GM12878 (cell line): Measurements from ENCODE around the gene PRM1. TPM values are rescaled to one million over a fixed set of nuclear protein-coding genes. Genes with fewer than 3 reads are reported as not detected.

Experiments used
- ATAC-seq: fragments of 200-7000 bp; cut with Tn5 transposase; 3 replicates; pipeline ENCODE4 v1.9.1; 2020; ENCODE audit warnings: mild to moderate bottlenecking, moderate library complexity
- BruUV-seq: library from RNA; stranded (reverse); fragments of 400-500 nt; replicated peaks from 2 replicates; lab custom pipeline; 2021; lab: Mats Ljungman, UMichigan
- CTCF ChIA-PET: fragments of 300-600 bp; sonication (Branson Sonifier 250); formaldehyde crosslinking; extraction: SDS; loops from one replicate; lab custom pipeline; 2021; ENCODE audit warnings: inconsistent platforms; lab: Yijun Ruan, JAX
- POLR2A ChIA-PET: fragments of 350-600 bp; formaldehyde crosslinking; extraction: SDS; loops from one replicate; lab custom pipeline; 2021; ENCODE audit warnings: inconsistent platforms; lab: Charles Lee
- RAD21 ChIA-PET: fragments of 300-600 bp; sonication (Branson Sonifier 250); formaldehyde crosslinking; loops from one replicate; lab custom pipeline; 2023; ENCODE audit warnings: antibody characterized with exemption; ENCODE audit not compliant: unreplicated experiment; lab: Charles Lee
- SMC1A ChIA-PET: fragments of 300-600 bp; sonication (Branson Sonifier 250); formaldehyde crosslinking; loops from one replicate; lab custom pipeline; 2023; ENCODE audit not compliant: unreplicated experiment, uncharacterized antibody; lab: Charles Lee
- DNase-seq: peaks from one replicate; pipeline ENCODE4 v3.0.0-alpha.2; 2011; ENCODE audit warnings: low read depth, low spot score
- FAIRE-seq: peaks from 3 replicates; lab custom pipeline; 2011; peaks lifted over from hg19 to GRCh38; lab: Jason Lieb, UNC
- H2AFZ ChIP-seq: 2 replicates; pipeline ENCODE4 v1.6.0; 2011; ENCODE audit warnings: low read depth, low read length, control low read depth; ENCODE audit not compliant: control insufficient read depth
- H3K27ac ChIP-seq: 2 replicates; pipeline ENCODE4 v1.5.1; 2011; ENCODE audit warnings: control low read depth; ENCODE audit not compliant: control insufficient read depth, insufficient read depth
- H3K27me3 ChIP-seq, 2 experiments: replicated peaks in 1 of 2; 2 replicates each; pipeline versions ENCODE4 v1.6.0 to v1.6.1; 2011; ENCODE audit warnings: low read length in 1 of 2; ENCODE audit not compliant: control insufficient read depth in 2 of 2, insufficient read depth in 2 of 2
- H3K36me3 ChIP-seq, 2 experiments: 2 replicates each; pipeline ENCODE4 v1.5.1; 2011; ENCODE audit warnings: low read length in 1 of 2; ENCODE audit not compliant: control insufficient read depth in 2 of 2, insufficient read depth in 2 of 2
- H3K4me1 ChIP-seq: 2 replicates; pipeline ENCODE4 v1.6.1; 2011; ENCODE audit warnings: mild to moderate bottlenecking, low read length, moderate library complexity, mixed read lengths; ENCODE audit not compliant: control insufficient read depth, insufficient read depth
- H3K4me2 ChIP-seq: 2 replicates; pipeline ENCODE4 v1.6.0; 2011; ENCODE audit warnings: control low read depth; ENCODE audit not compliant: control insufficient read depth, insufficient read depth
- H3K4me3 ChIP-seq: fragments of 200-600 bp; sonication (generic); 2 replicates; pipeline ENCODE4 v1.5.1; 2016
- H3K79me2 ChIP-seq: 2 replicates; pipeline ENCODE4 v1.6.0; 2011; ENCODE audit warnings: low read length; ENCODE audit not compliant: control insufficient read depth, insufficient read depth
- H3K9ac ChIP-seq: 2 replicates; pipeline ENCODE4 v1.8.0; 2011; ENCODE audit warnings: low read length, control low read depth, mixed read lengths; ENCODE audit not compliant: control insufficient read depth, insufficient read depth
- H3K9me3 ChIP-seq: replicated peaks from 3 replicates; pipeline ENCODE4 v1.5.1; 2011; ENCODE audit warnings: mild to moderate bottlenecking, low read length; ENCODE audit not compliant: control insufficient read depth, insufficient read depth
- H4K20me1 ChIP-seq: 2 replicates; pipeline ENCODE4 v1.6.0; 2011; ENCODE audit not compliant: control insufficient read depth, insufficient read depth
- CREB1 ChIP-seq: IDR thresholded peaks from 2 replicates; pipeline ENCODE4 v1.6.1; 2012; ENCODE audit warnings: low read depth, mild to moderate bottlenecking, inconsistent platforms
- DPF2 ChIP-seq: fragments of 450-650 bp; IDR thresholded peaks from 2 replicates; pipeline ENCODE4 v1.6.1; 2017; ENCODE audit warnings: mild to moderate bottlenecking
- HDAC2 ChIP-seq: fragments of 200-600 bp; sonication (generic); IDR thresholded peaks from 2 replicates; pipeline ENCODE4 v1.6.1; 2017
- SMAD1 ChIP-seq: fragments of 450-650 bp; IDR thresholded peaks from 2 replicates; pipeline ENCODE4 v1.6.1; 2018; ENCODE audit warnings: mild to moderate bottlenecking, low read depth; ENCODE audit not compliant: partially characterized antibody
- WRNIP1 ChIP-seq: IDR thresholded peaks from 2 replicates; pipeline ENCODE4 v1.6.1; 2011; ENCODE audit warnings: low read depth, low read length, improper control_type of control experiment, borderline replicate concordance
- YY1 ChIP-seq: IDR thresholded peaks from 2 replicates; pipeline ENCODE4 v1.6.1; 2011; ENCODE audit warnings: low read depth, mild to moderate bottlenecking, low read length
- WGBS: methylation state at CpG from one replicate; pipeline ENCODE4 v1.1.6; 2016; ENCODE audit warnings: low lambda C conversion rate; ENCODE audit not compliant: insufficient replicate concordance, insufficient coverage; ENCODE audit errors: missing lambda C conversion rate; 5-methylcytosine and 5-hydroxymethylcytosine counted together
- in situ Hi-C: fragments of 300-500 bp; cut with MboI; formaldehyde crosslinking; loops from 9 replicates; pipeline ENCODE4 v1.14.3; 2018; ENCODE audit warnings: mixed read lengths
- intact Hi-C: fragments of 100-400 bp; cut with micrococcal nuclease; formaldehyde crosslinking; loops from one replicate; pipeline ENCODE4 v1.14.2; 2022; ENCODE audit not compliant: unreplicated experiment
- polyA plus RNA-seq, 11 experiments: library from polyadenylated mRNA; depleted of rRNA in 4 of 11; unstranded in 6 of 11; stranded (reverse) in 5 of 11; fragments of >200 nt; fragmentation: Nextera tagmentation in 4 of 11; fragmentation: Illumina TruSeq in 1 of 11; extraction: Ambion mirVana in 4 of 11; extraction: Trizol in 1 of 11; gene quantifications; 1 replicate in 1 of 11; 2 replicates in 10 of 11; pipeline versions ENCODE4 v1.2.1 to v1.2.3, GENCODE V29; 2011 to 2016; ENCODE audit warnings: inconsistent platforms in 2 of 11, missing spikeins in 2 of 11, low read depth in 1 of 11
- total RNA-seq, 4 experiments: library from RNA; depleted of rRNA in 3 of 4; stranded (reverse); fragments of >200 nt in 3 of 4; fragmentation: Illumina TruSeq in 1 of 4; extraction: Trizol in 1 of 4; gene quantifications; 2 replicates each; pipeline versions ENCODE4 v1.2.1 to v1.2.3, GENCODE V29; 2013 to 2021
- TF ChIP-seq, protein P1 (sequence below): fragments of 450-650 bp; IDR thresholded peaks from 2 replicates; pipeline ENCODE4 v1.6.1; 2016; ENCODE audit warnings: mild to moderate bottlenecking, moderate library complexity, borderline replicate concordance

PRM1 gene
- total and polyA plus RNA-seq, 10 of the 15 experiments (the other 5 are each of a cell fraction or from before 2014, with no cell fraction given): 0.20 TPM; not detected in 9

DNA sequence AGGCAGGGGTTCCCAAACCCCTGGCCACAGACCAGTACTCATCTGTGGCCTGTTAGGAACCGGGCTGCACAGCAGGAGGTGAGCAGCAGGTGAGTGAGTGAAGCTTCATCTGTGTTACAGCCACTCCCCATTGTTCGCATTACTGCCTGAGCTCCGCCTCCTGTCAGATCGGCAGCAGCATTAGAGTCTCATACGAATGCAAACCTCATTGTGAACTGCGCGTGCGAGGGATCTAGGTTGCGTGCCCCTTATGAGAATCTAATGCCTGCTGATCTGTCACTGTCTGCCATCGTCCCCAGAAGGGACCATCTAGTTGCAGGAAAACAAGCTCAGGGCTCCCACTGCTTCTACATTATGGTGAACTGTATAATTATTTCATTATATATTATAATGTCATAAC, 39.0 kb upstream of the PRM1 start:
- no peaks in the 10 kb centered on the region for H3K36me3 ChIP-seq
- no peaks in the 10 kb centered on the region for H4K20me1 ChIP-seq
- ChIA-PET SMC1A (interaction anchor here (1.3 to 1.5 kb wide), 2 partner anchors 16 to 29 kb away, joined by 3 to 4 read pairs; no protein-coding TSS in a partner anchor), CTCF (no interaction called here), RAD21 (interaction anchor here (1.4 kb wide), 1 partner anchor 10 kb away, joined by 3 read pairs; no protein-coding TSS in a partner anchor), POLR2A (no interaction called here)
- H3K4me3 ChIP-seq: no peak overlapping the region
- intact Hi-C loops: no loop called here
- H3K79me2 ChIP-seq: no peaks in the 10 kb centered on the region
- H3K27me3 ChIP-seq: no peaks in the 10 kb centered on the region; a peak in 1 of 4 replicates
- H3K4me1 ChIP-seq: peaks cover 8% of the 10 kb centered on the region
- no peak for TF ChIP-seq DPF2
- TF ChIP-seq YY1: no peak
- H2AFZ ChIP-seq: no peak overlapping the region
- 89% methylated on average over 10 of the region's 10 CpGs for WGBS
- no peak for DNase-seq
- no peak for ATAC-seq
- H3K9ac ChIP-seq: no peak overlapping the region
- no peak overlapping the region for H3K27ac ChIP-seq
- in situ Hi-C loops: no loop called here
- no peaks in the 10 kb centered on the region; the same call in 2 of the 3 replicates for H3K9me3 ChIP-seq
- no peak overlapping the region for H3K4me2 ChIP-seq
- BruUV-seq: no TSS peak
- no peak for FAIRE-seq

DNA sequence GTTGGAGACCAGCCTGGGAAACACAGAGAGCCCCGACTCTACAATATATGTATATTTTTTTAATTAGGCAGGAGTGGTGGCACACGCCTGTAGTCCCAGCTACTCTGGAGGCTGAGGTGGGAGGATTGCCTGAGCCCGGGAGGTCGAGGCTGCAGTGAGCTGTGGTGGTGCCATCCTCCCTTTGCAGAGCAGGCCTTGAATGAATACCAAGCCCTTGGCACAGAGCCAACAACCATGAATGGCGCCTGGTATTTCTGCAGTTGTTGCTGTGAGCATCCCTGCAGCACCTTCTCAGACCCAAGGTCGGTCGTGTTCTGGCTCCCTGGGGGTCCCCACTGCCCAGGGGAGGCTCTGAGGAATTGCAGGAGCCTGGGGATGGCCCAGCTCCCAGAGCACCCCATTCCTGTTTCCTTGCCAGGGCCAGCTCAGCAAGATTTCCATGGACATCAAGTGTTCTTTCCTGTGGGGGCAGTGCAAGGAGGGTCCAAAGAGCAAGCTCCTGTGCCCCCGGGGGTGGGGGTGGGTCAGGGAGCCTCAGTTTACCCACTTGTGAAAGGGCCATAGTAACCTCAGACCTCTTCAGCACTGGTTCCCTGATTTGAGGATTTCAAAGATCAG, 38.5 kb upstream of the PRM1 start:
- SMC1A ChIA-PET: interaction anchor here (1.3 to 1.5 kb wide), 2 partner anchors 16 to 30 kb away, joined by 3 to 4 read pairs; no protein-coding TSS in a partner anchor
- POLR2A ChIA-PET: no interaction called here
- Histone ChIP-seq H3K9me3 (no peaks in the 10 kb centered on the region; the same call in 2 of the 3 replicates), H3K27ac (no peak overlapping the region), H2AFZ (no peak overlapping the region), H3K4me2 (no peak overlapping the region), H3K27me3 (no peaks in the 10 kb centered on the region; a peak in 1 of 4 replicates), H4K20me1 (no peaks in the 10 kb centered on the region), H3K79me2 (no peaks in the 10 kb centered on the region), H3K4me1 (peaks cover 7% of the 10 kb centered on the region; the same call in 1 of the 2 replicates), H3K4me3 (no peak overlapping the region), H3K36me3 (no peaks in the 10 kb centered on the region), H3K9ac (no peak overlapping the region)
- CTCF ChIA-PET: interaction anchor here (0.7 kb wide), 1 partner anchor 267 kb away, joined by 3 read pairs; no protein-coding TSS in a partner anchor
- BruUV-seq: no TSS peak
- no peak for ATAC-seq
- in situ Hi-C loops (no loop called here), intact Hi-C loops (no loop called here)
- DNase-seq: no peak
- WGBS: 38% methylated on average over 8 of the region's 8 CpGs
- TF ChIP-seq, protein P1, sequence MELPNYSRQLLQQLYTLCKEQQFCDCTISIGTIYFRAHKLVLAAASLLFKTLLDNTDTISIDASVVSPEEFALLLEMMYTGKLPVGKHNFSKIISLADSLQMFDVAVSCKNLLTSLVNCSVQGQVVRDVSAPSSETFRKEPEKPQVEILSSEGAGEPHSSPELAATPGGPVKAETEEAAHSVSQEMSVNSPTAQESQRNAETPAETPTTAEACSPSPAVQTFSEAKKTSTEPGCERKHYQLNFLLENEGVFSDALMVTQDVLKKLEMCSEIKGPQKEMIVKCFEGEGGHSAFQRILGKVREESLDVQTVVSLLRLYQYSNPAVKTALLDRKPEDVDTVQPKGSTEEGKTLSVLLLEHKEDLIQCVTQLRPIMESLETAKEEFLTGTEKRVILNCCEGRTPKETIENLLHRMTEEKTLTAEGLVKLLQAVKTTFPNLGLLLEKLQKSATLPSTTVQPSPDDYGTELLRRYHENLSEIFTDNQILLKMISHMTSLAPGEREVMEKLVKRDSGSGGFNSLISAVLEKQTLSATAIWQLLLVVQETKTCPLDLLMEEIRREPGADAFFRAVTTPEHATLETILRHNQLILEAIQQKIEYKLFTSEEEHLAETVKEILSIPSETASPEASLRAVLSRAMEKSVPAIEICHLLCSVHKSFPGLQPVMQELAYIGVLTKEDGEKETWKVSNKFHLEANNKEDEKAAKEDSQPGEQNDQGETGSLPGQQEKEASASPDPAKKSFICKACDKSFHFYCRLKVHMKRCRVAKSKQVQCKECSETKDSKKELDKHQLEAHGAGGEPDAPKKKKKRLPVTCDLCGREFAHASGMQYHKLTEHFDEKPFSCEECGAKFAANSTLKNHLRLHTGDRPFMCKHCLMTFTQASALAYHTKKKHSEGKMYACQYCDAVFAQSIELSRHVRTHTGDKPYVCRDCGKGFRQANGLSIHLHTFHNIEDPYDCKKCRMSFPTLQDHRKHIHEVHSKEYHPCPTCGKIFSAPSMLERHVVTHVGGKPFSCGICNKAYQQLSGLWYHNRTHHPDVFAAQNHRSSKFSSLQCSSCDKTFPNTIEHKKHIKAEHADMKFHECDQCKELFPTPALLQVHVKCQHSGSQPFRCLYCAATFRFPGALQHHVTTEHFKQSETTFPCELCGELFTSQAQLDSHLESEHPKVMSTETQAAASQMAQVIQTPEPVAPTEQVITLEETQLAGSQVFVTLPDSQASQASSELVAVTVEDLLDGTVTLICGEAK: no peak
- TF ChIP-seq HDAC2: no peak
- no peak for TF ChIP-seq CREB1
- no peak for TF ChIP-seq WRNIP1
- peak; percentile 52 for TF ChIP-seq SMAD1
- RAD21 ChIA-PET: no interaction called here
- no peak for FAIRE-seq
